DOHH2 (cell line): ENCODE results near the gene PICALM.

ENCODE experiments used
- EZH2phosphoT487 ChIP-seq: fragments of 200-600 bp; sonication (generic); IDR thresholded peaks from 2 replicates; pipeline ENCODE4 v1.6.1; 2017; ENCODE audit warnings: borderline replicate concordance, mild to moderate bottlenecking, antibody characterized with exemption, low read length, moderate library complexity, mixed read lengths
- TF ChIP-seq, protein P1 (sequence below): fragments of 200-600 bp; sonication (generic); IDR thresholded peaks from one replicate; pipeline ENCODE4 v1.5.1; 2014; ENCODE audit warnings: antibody characterized with exemption, mild to moderate bottlenecking, low read depth, low read length; ENCODE audit not compliant: poor library complexity, severe bottlenecking

DNA sequence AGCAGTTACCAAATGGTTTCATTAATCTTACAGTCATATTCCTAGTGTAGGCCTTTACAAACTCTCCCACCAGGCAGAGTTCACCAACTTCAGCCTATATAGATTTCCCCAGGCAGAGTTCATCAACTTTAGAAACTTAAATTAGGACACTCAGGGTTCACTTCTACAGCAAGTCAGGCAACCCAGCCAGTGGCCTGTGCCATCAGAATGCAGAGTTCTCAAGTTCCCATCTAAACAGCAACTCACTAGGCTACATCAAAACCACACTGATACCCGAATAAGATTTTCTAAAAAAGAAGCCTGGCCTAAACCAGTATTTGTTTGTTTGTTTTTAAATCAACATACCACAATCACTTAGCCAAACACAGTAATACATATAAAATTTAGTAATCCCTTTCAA is 33.7 kb downstream of the PICALM start:
- TF ChIP-seq, protein P1, sequence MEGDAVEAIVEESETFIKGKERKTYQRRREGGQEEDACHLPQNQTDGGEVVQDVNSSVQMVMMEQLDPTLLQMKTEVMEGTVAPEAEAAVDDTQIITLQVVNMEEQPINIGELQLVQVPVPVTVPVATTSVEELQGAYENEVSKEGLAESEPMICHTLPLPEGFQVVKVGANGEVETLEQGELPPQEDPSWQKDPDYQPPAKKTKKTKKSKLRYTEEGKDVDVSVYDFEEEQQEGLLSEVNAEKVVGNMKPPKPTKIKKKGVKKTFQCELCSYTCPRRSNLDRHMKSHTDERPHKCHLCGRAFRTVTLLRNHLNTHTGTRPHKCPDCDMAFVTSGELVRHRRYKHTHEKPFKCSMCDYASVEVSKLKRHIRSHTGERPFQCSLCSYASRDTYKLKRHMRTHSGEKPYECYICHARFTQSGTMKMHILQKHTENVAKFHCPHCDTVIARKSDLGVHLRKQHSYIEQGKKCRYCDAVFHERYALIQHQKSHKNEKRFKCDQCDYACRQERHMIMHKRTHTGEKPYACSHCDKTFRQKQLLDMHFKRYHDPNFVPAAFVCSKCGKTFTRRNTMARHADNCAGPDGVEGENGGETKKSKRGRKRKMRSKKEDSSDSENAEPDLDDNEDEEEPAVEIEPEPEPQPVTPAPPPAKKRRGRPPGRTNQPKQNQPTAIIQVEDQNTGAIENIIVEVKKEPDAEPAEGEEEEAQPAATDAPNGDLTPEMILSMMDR = no peak
- TF ChIP-seq EZH2phosphoT487 = no peak
